ENCODE results near the gene BLACAT1. TPM values are rescaled to one million over a fixed set of nuclear protein-coding genes. Genes with fewer than 3 reads are reported as not detected.
A peak's percentile ranks its signal among the peaks of the same experiment; 100 is the strongest.

The BLACAT1 gene
- total and polyA plus RNA-seq, 9 of the 15 experiments (the other 6 are each of a cell fraction or from before 2014, with no cell fraction given), result 0.10 to 5.9 (median 0.73) TPM

DNA sequence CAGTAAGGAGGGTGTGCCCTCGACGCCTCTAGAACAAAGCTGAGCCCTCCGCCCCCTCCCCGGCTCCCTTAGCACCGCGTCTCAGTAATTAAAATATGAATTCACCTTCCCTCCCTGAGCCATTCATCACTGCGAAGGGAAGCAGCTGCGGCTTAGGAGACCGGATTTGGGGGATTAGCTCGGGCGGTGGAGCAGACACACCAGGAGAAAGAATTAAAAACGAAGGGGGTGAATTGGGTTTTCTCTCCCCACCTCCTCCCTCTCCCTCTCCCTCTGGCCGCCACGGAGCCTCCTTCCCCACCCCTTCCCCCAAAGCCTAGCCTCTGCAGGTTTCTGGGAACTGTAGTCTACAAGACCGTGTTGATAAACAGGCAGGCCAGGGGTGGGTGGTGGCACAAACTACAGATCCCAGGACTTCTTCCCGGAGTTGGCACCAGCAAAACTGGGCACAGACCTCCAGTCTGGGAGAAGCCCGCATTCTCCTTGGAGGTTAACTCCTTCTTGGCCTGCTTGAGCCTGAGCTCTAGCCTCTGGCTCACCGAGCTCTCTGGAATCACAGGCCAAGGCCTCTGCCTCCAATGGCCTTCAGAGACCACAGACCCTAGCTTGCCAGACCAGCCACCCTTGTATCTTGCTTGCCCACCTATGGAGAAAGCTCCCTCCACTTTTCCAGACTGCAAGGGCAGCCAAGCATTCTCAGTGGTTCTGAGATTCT, 10.8 kb downstream of the BLACAT1 start (continued):
- TF ChIP-seq ZNF778 (CRISPR knock-in tag; IDR thresholded peaks at IDR 0.05) (no peak), ZFX (CRISPR knock-in tag; IDR thresholded peaks at IDR 0.05) (peak; percentile 57; the same call in 1 of the 2 replicates), ZNF655 (CRISPR knock-in tag; IDR thresholded peaks at IDR 0.05) (no peak), KLF1 (tag; IDR thresholded peaks at IDR 0.05) (0 out of 2 replicates have a peak, but pooled peaks have one; percentile 11), FOXA3 (CRISPR knock-in tag; conservative IDR thresholded peaks at IDR 0.05 in 1 of 2, IDR thresholded peaks at IDR 0.05 in 1 of 2) (no peak), HES1 (IDR thresholded peaks at IDR 0.05; ENCODE audit: low read depth) (no peak), ZNF316 (IDR thresholded peaks at IDR 0.05) (no peak), ZNF511 (CRISPR knock-in tag; IDR thresholded peaks at IDR 0.05) (no peak), ZNF707 (CRISPR knock-in tag; conservative IDR thresholded peaks at IDR 0.05) (no peak), ZNF143 (CRISPR knock-in tag; IDR thresholded peaks at IDR 0.05) (peak; percentile 66), ZNF699 (CRISPR knock-in tag; IDR thresholded peaks at IDR 0.05; ENCODE audit: insufficient replicate concordance) (no peak), DMBX1 (CRISPR knock-in tag; IDR thresholded peaks at IDR 0.05; ENCODE audit: borderline replicate concordance) (no peak), SNIP1 (IDR thresholded peaks at IDR 0.05; ENCODE audit: low read depth) (no peak), ETV1 (tag; conservative IDR thresholded peaks at IDR 0.05; ENCODE audit: low read depth) (peak; percentile 38; the same call in 1 of the 2 replicates)
- TF ChIP-seq, protein P1, sequence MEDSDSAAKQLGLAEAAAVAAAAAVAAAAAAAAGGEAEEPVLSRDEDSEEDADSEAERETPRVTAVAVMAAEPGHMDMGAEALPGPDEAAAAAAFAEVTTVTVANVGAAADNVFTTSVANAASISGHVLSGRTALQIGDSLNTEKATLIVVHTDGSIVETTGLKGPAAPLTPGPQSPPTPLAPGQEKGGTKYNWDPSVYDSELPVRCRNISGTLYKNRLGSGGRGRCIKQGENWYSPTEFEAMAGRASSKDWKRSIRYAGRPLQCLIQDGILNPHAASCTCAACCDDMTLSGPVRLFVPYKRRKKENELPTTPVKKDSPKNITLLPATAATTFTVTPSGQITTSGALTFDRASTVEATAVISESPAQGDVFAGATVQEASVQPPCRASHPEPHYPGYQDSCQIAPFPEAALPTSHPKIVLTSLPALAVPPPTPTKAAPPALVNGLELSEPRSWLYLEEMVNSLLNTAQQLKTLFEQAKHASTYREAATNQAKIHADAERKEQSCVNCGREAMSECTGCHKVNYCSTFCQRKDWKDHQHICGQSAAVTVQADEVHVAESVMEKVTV (CRISPR knock-in tag; IDR thresholded peaks at IDR 0.05), result no peak
- TF ChIP-seq, protein P2, sequence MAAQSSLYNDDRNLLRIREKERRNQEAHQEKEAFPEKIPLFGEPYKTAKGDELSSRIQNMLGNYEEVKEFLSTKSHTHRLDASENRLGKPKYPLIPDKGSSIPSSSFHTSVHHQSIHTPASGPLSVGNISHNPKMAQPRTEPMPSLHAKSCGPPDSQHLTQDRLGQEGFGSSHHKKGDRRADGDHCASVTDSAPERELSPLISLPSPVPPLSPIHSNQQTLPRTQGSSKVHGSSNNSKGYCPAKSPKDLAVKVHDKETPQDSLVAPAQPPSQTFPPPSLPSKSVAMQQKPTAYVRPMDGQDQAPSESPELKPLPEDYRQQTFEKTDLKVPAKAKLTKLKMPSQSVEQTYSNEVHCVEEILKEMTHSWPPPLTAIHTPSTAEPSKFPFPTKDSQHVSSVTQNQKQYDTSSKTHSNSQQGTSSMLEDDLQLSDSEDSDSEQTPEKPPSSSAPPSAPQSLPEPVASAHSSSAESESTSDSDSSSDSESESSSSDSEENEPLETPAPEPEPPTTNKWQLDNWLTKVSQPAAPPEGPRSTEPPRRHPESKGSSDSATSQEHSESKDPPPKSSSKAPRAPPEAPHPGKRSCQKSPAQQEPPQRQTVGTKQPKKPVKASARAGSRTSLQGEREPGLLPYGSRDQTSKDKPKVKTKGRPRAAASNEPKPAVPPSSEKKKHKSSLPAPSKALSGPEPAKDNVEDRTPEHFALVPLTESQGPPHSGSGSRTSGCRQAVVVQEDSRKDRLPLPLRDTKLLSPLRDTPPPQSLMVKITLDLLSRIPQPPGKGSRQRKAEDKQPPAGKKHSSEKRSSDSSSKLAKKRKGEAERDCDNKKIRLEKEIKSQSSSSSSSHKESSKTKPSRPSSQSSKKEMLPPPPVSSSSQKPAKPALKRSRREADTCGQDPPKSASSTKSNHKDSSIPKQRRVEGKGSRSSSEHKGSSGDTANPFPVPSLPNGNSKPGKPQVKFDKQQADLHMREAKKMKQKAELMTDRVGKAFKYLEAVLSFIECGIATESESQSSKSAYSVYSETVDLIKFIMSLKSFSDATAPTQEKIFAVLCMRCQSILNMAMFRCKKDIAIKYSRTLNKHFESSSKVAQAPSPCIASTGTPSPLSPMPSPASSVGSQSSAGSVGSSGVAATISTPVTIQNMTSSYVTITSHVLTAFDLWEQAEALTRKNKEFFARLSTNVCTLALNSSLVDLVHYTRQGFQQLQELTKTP (IDR thresholded peaks at IDR 0.05; ENCODE audit: low read depth in 1 of 2, partially characterized antibody in 2 of 2), result peak in 1 of 2 experiments; percentile 92
